NCI-H345 treated with DMSO at 0.1 percent for 48 hours (cell line): ENCODE measurements around the gene NLRP14.

Experiments used
- DNase-seq: peaks from one replicate; lab custom pipeline; 2025; ENCODE audit not compliant: unreplicated experiment; lab: John Stamatoyannopoulos, UW

NLRP14 gene

GRCh38 chr11:7050191-7050590 lies 29.9 kb downstream of the NLRP14 start:
- DNase-seq = no peak

DNA sequence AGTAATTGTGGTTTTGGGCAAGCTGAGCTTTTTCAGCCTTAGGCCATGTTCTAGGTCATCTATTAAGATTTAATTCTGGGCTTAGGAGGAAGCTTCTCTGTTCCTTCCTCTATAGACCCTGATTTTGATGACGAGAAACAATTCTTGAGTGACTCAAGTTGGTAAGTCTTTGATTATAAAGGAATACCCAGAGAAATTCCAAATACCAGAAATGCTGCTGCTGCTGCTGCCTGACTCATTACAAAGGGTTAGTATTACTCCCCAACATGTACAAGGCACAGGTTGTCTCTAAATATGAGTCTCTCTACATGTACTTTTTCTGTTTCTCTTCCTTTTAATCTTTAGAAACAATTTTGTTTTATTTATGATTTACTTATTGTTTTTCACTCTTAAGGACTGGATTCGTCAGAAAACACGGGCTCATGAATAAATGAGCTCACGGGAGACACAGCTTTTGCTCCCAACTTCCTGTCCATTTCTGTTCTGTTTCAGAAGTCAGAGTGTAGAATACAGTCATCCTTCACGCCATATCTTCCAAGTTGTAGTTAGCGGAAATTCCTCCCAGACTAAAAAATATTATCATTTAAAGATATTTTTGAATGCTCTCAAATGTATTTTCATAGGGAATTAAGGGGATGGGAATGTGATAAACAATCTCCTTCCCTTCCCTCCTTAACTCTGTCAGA lies 36.7 kb downstream of the NLRP14 start:
- DNase-seq = no peak

DNA sequence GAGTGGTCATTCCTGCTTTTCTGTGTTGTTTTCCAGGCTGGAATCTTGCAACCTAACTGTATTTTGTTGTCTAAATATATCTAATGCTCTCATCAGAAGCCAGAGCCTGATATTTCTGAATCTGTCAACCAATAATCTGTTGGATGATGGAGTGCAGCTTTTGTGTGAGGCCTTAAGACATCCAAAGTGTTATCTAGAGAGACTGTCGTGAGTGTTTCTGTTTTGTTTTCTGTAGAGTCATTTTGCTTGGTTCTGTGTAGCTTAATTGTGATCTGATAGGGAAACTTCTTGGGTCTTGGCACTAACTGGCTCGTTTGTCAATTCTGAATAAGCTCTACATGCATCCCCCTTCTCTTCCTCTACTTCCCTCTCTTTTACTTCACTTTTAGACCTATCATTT lies 37.4 kb downstream of the NLRP14 start:
- DNase-seq = no peak

DNA sequence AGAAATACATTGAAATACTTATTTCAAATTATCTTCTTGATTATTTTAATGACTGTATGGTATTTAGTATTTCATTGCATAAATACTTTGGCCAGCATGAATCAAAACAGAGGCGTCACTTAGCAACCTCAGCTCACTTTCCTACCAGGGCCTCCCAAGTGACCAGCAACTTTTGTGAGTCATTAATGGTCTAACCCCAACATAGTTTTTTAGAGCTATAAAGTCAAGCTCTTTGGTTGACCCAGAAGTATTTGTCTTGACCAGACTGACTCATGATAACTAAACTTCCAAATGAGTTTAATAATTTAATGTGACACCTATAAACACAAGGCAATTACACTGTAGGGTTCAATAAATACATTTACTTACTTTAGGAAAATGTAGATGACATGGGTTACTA lies 40.6 kb downstream of the NLRP14 start:
- DNase-seq = no peak

- DNase-seq = no peak
These were observed 42.3 kb downstream of the NLRP14 start for GRCh38 chr11:7062534-7062933.

DNA sequence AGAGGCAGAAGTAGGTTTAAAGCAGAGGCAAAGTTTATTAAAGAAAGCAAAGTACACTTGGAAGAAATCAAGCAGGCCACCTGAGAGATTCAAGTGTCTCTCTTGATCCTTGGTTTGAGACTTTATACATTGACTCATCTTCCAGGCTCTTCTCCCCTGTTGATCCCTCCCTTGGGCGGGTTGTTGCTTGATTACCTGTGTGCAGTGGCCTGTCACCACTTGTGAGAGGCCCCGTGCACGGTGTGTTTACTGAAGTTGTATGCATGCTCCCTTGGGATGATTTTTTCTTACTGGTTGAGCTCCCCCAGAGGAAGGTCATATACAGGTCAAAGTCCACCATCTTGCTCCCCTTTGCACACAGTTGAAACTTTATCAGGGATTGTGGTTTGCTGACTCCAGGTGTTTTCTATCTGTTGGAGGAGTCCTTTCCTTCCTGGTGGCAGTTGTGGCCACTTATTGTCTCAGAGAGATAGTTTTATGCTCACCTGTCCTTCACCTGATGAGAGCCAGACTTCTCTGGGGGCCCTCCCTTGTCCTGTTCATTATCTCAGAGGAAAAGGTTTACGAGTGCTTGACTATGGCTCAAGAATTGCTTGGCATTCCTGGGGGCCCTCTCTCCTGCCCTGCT lies 52.2 kb downstream of the NLRP14 start:
- no peak for DNase-seq

- no peak for DNase-seq
These were observed 56.8 kb downstream of the NLRP14 start for GRCh38 chr11:7077101-7077500.

DNA sequence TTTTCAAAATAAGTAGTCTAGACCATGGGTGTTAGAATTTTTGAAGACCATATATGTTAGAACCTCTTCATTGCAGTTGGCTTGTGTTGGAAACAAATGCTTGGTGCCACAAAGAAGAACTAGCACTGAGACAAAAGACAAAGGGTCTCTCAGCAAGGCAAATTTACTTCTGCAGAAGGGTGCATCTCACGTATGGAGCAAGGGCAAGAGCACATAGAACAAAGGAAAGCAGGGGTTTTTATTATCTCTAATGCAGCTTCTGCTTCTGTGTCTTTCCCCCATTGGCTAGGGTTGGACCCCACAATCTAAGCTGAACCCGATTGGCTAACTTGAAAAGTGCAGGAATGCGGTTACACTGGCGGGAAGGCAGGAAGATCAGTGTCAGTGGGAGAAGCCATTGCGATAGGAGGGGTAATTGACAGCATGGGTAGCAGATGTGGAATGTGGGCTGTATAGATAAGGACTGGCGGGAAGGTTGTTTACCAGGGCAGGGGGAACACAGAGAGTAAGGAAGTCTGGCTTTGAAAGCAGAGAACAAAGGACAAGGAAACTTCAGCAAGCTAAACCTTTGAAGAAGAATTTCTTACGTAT lies 59.4 kb downstream of the NLRP14 start:
- DNase-seq = no peak

GRCh38 chr11:7080900-7081299 lies 60.6 kb downstream of the NLRP14 start:
- no peak for DNase-seq

GRCh38 chr11:7081441-7081840 lies 61.2 kb downstream of the NLRP14 start:
- DNase-seq = no peak

GRCh38 chr11:7088921-7089320 lies 68.6 kb downstream of the NLRP14 start, which contains the start of gene RBMXL2:
Gene RBMXL2 (plus strand): TSS chr11:7088998. CDS start chr11:7089121, 123 bp downstream.
- DNase-seq = no peak

DNA sequence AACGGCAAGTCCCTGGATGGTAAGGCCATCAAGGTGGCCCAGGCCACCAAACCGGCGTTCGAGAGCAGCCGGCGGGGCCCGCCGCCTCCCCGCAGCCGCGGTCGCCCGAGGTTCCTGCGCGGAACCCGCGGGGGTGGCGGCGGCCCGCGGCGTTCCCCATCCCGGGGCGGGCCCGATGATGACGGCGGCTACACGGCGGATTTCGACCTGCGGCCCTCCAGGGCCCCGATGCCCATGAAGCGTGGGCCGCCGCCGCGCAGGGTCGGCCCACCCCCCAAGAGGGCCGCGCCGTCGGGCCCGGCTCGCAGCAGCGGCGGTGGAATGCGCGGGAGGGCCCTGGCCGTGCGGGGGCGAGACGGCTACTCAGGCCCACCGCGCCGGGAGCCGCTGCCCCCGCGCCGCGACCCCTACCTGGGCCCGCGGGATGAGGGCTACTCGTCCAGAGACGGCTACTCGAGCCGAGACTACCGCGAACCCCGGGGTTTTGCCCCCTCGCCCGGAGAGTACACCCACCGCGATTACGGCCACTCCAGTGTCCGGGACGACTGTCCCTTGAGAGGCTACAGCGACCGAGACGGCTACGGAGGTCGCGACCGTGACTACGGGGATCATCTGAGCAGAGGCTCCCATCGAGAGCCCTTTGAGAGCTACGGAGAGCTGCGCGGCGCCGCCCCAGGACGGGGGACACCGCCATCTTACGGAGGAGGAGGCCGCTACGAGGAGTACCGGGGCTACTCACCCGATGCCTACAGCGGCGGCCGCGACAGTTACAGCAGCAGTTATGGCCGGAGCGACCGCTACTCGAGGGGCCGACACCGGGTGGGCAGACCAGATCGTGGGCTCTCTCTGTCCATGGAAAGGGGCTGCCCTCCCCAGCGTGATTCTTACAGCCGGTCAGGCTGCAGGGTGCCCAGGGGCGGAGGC lies 69.3 kb downstream of the NLRP14 start:
- DNase-seq = no peak

GRCh38 chr11:7098235-7098832 lies 78.1 kb downstream of the NLRP14 start:
- DNase-seq = peak; percentile 71

DNA sequence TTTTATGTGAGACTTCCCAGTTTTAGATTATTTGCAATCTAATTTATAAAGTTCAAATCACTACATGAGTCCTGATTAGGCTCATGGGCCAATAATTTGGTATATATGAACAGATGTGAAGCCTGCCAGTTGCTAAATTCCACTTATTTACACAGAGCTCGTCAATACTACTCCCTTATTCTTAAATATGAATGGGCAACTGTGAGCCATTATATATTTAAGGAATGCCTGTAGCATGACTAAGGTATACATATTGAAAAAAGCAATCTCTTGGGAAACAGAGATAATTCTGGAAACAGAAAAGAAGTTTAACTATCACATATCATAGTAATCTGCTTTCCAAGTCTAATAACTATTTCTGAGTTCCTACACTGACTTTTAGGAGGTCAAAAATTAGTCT lies 95.5 kb downstream of the NLRP14 start:
- no peak for DNase-seq

DNA sequence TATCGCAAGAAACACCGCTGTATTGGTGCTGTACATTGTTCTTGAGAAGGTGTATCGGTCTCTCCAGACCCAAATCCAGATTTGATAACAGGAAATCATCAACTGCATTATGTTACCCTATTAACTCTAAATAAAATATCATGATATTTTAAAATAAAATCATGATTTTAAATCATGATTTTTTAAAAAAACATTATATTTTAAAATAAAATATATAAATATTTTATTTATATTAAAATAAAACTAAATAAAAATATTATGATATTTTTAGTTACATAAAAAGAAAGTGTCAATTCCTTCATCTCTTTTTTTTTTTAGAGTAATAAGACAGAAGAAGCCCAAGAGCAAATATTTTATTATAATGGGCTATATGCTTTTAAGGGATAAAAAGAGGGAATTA lies 96.1 kb downstream of the NLRP14 start:
- DNase-seq = no peak
